WTC11 (cell line): ENCODE measurements around the gene RSRC1.

Experiments used
- TF ChIP-seq, protein P1 (sequence below): fragments of 200-600 bp; IDR thresholded peaks from 2 replicates; pipeline ENCODE4 v1.8.0; 2022; ENCODE audit warnings: antibody characterized with exemption
- TF ChIP-seq, protein P2 (sequence below): sonication (generic); formaldehyde crosslinking; IDR thresholded peaks from 2 replicates; pipeline ENCODE4 v1.8.1; 2023; ENCODE audit warnings: mild to moderate bottlenecking, missing genetic modification reagents, moderate library complexity

DNA sequence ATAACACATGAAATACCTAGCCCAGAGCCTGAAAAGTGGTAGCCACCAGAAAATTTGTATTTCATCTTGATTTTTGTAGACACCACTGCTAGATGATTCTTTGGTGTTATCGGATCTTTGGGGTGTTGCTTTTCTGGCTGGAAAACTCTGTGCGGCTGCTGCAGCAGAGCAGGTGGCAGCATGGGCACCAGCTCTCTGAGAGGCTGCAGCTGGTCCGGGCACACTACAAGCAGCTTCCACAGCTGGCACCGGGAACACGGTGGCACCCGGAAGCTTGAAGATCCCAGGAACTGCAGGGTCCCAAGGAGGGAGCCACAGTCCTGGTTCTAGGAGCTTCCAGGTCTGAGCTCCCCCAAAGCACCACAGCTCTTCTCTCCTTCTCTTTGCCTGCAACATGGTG lies 249.4 kb downstream of the RSRC1 start:
- TF ChIP-seq, protein P1, sequence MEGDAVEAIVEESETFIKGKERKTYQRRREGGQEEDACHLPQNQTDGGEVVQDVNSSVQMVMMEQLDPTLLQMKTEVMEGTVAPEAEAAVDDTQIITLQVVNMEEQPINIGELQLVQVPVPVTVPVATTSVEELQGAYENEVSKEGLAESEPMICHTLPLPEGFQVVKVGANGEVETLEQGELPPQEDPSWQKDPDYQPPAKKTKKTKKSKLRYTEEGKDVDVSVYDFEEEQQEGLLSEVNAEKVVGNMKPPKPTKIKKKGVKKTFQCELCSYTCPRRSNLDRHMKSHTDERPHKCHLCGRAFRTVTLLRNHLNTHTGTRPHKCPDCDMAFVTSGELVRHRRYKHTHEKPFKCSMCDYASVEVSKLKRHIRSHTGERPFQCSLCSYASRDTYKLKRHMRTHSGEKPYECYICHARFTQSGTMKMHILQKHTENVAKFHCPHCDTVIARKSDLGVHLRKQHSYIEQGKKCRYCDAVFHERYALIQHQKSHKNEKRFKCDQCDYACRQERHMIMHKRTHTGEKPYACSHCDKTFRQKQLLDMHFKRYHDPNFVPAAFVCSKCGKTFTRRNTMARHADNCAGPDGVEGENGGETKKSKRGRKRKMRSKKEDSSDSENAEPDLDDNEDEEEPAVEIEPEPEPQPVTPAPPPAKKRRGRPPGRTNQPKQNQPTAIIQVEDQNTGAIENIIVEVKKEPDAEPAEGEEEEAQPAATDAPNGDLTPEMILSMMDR: no peak
- TF ChIP-seq, protein P2, sequence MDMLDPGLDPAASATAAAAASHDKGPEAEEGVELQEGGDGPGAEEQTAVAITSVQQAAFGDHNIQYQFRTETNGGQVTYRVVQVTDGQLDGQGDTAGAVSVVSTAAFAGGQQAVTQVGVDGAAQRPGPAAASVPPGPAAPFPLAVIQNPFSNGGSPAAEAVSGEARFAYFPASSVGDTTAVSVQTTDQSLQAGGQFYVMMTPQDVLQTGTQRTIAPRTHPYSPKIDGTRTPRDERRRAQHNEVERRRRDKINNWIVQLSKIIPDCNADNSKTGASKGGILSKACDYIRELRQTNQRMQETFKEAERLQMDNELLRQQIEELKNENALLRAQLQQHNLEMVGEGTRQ (CRISPR knock-in tag): no peak
